Measurements from ENCODE around the gene LTBP3.

The LTBP3 gene

DNA sequence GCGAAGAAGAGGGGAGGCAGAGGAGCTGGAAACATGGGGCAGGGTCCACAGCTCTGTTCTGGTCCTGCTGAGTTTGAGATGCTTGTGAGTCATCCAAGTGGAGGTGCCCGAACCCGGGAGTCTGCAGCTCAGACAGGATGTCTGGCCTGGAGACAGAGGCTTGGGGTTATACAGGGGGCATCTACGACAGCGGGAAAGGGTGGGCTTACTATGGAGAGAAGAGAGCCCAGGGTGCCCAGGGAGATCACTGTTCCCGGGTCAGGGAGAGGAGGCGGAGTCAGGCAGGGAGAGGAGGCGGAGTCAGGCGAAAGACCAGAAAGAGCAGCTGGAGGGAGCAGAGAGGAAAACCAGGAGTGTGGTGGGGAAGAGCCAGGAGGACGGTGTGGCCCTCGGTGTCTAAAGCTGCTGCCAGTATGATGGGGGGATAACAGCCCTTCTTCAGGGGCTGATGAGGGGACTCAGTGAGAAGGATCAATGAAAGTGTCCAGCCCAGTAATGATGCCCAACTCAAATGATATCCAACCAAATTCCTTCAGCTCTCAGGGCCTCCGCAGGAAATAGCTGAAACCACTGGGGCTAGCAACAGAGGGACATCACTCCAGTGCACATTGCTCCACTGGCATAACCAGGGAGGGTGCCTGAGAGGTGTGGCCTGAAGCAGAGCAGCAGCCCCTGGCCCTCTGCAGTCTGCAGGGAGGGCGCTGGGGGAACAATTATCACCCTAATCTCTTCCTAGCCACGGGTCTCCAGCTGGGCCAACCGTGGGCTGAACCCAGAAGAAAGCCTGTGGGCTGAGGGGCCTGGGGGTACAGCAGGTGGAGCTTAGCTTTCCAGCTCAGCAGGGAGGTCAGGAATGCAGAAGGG is 2.6 kb upstream of the LTBP3 start:
- Histone ChIP-seq H3K9me3 (no peaks in the 10 kb centered on the region), H3K27ac (no peak overlapping the region)
- TF ChIP-seq, protein P1, sequence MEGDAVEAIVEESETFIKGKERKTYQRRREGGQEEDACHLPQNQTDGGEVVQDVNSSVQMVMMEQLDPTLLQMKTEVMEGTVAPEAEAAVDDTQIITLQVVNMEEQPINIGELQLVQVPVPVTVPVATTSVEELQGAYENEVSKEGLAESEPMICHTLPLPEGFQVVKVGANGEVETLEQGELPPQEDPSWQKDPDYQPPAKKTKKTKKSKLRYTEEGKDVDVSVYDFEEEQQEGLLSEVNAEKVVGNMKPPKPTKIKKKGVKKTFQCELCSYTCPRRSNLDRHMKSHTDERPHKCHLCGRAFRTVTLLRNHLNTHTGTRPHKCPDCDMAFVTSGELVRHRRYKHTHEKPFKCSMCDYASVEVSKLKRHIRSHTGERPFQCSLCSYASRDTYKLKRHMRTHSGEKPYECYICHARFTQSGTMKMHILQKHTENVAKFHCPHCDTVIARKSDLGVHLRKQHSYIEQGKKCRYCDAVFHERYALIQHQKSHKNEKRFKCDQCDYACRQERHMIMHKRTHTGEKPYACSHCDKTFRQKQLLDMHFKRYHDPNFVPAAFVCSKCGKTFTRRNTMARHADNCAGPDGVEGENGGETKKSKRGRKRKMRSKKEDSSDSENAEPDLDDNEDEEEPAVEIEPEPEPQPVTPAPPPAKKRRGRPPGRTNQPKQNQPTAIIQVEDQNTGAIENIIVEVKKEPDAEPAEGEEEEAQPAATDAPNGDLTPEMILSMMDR (IDR thresholded peaks at IDR 0.05): no peak

DNA sequence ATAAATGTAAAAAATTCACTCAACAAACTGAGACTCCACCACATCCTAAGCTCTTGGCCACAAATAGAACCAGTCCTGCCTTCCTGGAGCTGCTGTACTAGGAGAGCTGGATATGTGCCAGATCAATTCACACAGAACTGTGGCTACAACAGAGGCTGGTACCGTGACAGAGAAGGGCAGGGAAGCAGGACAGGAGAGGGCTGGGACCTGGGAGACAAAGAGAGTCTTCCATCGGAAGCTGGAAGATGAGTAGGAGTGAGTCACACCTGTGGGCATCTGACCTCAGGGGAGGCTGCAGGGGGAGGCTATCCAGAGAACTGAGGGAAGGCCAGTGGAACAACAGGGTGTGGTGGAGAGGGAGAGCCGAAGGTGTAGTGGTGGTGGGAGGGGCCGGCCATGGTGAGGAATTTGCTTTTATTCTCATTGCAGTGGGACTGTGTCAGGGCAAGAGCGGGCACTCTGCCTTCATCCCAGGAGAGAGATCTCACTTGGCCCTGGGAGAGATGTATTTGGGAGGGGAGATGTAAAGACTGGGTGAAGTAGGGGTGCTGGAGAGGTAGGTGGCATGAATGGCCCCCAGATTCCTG is 1.9 kb upstream of the LTBP3 start:
- no peaks in the 10 kb centered on the region for H3K36me3 ChIP-seq
- peaks cover 4 to 14% of the 10 kb centered on the region in 2 experiments for H3K4me1 ChIP-seq (ENCODE audit: control insufficient read depth in 1 of 2, insufficient read depth in 1 of 2, low read depth in 1 of 2, low read length in 1 of 2)
- H3K27ac ChIP-seq: no peak overlapping the region
- no peak overlapping the region for H3K4me3 ChIP-seq (ENCODE audit: low read depth in 1 of 2, low read length in 1 of 2)
- no peaks in the 10 kb centered on the region for H3K9me3 ChIP-seq
- TF ChIP-seq, protein P1 (IDR thresholded peaks at IDR 0.05): no peak
- H3K27me3 ChIP-seq: peaks cover 78% of the 10 kb centered on the region

More for the DNA sequence above, 2.6 kb upstream of the LTBP3 start:
- H3K27me3 ChIP-seq: peaks cover 70% of the 10 kb centered on the region
- H3K4me1 ChIP-seq (ENCODE audit: control insufficient read depth in 1 of 2, insufficient read depth in 1 of 2, low read depth in 1 of 2, low read length in 1 of 2): peaks cover 8 to 18% of the 10 kb centered on the region in 2 experiments
- no peak overlapping the region for H3K4me3 ChIP-seq (ENCODE audit: low read depth in 1 of 2, low read length in 1 of 2)
- H3K36me3 ChIP-seq: no peaks in the 10 kb centered on the region

DNA sequence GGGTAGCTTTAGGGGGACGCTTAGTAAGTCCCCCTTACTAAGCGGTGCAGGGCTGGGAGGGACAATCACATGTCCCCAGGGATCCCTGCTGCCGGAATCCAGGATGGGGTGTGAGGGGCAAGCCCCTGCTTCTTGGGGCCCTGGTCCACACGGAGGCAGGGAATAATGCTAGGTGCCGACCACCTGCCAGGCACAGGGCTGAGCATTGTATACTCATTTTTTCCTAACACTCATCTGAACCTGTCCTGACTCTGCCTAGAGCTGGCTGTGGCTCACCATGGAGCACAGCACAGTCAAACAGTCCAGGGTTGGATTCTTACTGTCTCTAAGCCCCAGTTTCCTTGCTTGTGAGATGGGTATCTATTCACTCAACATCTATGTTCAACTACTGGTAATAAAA is 1.4 kb upstream of the LTBP3 start:
- peaks cover 83% of the 10 kb centered on the region for H3K27me3 ChIP-seq
- no peak overlapping the region for H3K4me3 ChIP-seq (ENCODE audit: low read depth in 1 of 2, low read length in 1 of 2)
- no peak overlapping the region for H3K27ac ChIP-seq
- peaks cover 4 to 14% of the 10 kb centered on the region in 2 experiments for H3K4me1 ChIP-seq (ENCODE audit: control insufficient read depth in 1 of 2, insufficient read depth in 1 of 2, low read depth in 1 of 2, low read length in 1 of 2)
- H3K36me3 ChIP-seq: no peaks in the 10 kb centered on the region
- TF ChIP-seq, protein P1 (IDR thresholded peaks at IDR 0.05): no peak
- H3K9me3 ChIP-seq: no peaks in the 10 kb centered on the region

DNA sequence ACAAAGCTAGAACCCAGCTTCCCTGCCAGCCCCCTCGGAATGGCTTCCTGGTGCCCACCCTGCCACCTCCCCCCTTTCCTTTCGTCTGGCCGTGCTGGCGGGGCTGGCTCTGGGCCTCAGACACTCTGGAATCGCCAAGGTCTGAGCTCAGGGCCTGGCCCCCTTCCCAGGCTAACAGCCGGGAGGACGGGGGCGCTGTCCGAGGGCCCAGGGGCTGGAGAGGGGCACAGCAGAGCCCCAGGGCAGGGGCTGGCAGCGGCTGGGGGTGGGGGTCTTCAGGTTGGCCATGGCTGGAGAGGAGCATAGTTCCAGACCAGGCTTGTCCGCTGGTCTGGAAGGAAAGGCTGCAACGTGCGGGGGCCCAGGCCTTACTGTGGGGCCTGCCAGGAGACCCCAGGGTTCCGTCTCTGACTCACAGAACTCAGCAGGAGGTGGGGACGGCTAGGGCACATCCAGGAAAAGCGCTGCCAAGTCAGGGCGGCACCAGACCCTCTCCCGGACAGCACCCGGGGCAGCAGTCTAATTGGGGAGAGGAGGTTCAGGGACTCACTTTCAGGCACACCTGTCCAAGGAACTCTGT is 861 bp upstream of the LTBP3 start:
- H3K27me3 ChIP-seq: peaks cover 88% of the 10 kb centered on the region
- H3K9me3 ChIP-seq: no peaks in the 10 kb centered on the region
- no peaks in the 10 kb centered on the region for H3K36me3 ChIP-seq
- TF ChIP-seq, protein P1 (IDR thresholded peaks at IDR 0.05): no peak
- peak overlapping the region; percentile 17 to 59 for H3K4me3 ChIP-seq (ENCODE audit: low read depth in 1 of 2, low read length in 1 of 2)
- H3K4me1 ChIP-seq (ENCODE audit: control insufficient read depth in 1 of 2, insufficient read depth in 1 of 2, low read depth in 1 of 2, low read length in 1 of 2): peaks cover 4 to 14% of the 10 kb centered on the region in 2 experiments
- no peak overlapping the region for H3K27ac ChIP-seq

DNA sequence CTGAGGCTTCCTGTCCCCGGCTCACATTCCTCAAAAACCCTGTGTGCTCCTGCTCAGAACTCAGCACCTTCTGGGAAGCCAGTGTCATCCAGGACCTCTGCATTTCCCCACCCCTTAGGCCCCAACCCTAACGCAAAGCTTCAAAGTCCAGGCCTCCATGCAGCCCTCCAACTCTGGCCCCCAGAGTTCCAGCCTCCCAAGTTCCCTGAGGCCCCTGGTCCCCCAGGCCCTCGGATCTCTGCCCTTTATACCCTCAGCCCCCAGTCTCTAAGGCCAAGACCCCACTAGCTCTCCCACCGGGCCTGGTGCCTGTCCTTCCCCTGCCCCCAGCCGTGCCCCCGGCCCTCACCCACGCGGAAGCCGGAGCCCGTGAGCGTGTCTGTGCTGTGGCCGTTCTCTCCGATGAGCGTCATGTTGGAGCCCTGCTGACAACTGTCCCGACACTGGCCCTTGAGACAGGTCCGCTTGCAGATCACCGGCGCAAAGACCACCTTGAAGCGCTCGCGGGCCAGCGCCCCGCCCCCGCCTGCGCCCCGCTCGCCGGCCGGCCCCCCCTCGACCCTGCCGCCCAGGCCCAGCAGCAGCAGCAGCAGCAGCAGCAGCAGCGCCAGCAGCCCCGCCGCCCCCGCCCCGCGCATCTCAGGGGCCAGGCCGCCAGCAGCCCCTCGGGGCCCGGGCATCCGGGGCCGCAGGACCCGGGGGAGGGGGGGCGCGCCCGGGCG is 718 bp downstream of the LTBP3 start:
- no peaks in the 10 kb centered on the region for H3K36me3 ChIP-seq
- TF ChIP-seq, protein P1 (IDR thresholded peaks at IDR 0.05): no peak
- H3K27me3 ChIP-seq: peaks cover 98% of the 10 kb centered on the region
- H3K27ac ChIP-seq: no peak overlapping the region
- peak overlapping the region in 1 of 2 experiments; percentile 59 for H3K4me3 ChIP-seq (ENCODE audit: low read depth in 1 of 2, low read length in 1 of 2)
- peaks cover 8 to 14% of the 10 kb centered on the region in 2 experiments for H3K4me1 ChIP-seq (ENCODE audit: control insufficient read depth in 1 of 2, insufficient read depth in 1 of 2, low read depth in 1 of 2, low read length in 1 of 2)
- no peaks in the 10 kb centered on the region for H3K9me3 ChIP-seq
